ENCODE measurements around the gene EIF4G3. TPM values are rescaled to one million over a fixed set of nuclear protein-coding genes. Genes with fewer than 3 reads are reported as not detected.
"Not testable (repeated sequence)": the region's sequence is repeated elsewhere in the genome, so short reads cannot be mapped to it uniquely, and the experiment has no call there.

The EIF4G3 gene
- total RNA-seq, 2 donors from 2014 or later: 20.8 to 48.8 TPM

- H3K27ac ChIP-seq: no peak overlapping the region
- WGBS, 2 donors: 95 to 100% methylated on average over 2 of the region's 2 CpGs
These were observed 32.9 kb downstream of the EIF4G3 start for GRCh38 chr1:21143752-21144151.

GRCh38 chr1:21143138-21143537, 33.6 kb downstream of the EIF4G3 start:
- no peak overlapping the region for H3K27ac ChIP-seq
- H3K36me3 ChIP-seq (replicated peaks in 1 of 2; ENCODE audit: insufficient read depth in 1 of 2, low read depth in 2 of 2): no peaks in the 10 kb centered on the region
- no peak overlapping the region for H3K4me3 ChIP-seq
- ATAC-seq: no peak
- DNase-seq: no peak
- intact Hi-C loops (cut with DNase I): no loop called here
- H3K9me3 ChIP-seq: no peaks in the 10 kb centered on the region
- WGBS, 2 donors: 98 to 100% methylated on average over 4 of the region's 4 CpGs
- no peaks in the 10 kb centered on the region for H3K4me1 ChIP-seq
- TF ChIP-seq POLR2A (IDR thresholded peaks at IDR 0.05): no peak
- TF ChIP-seq CTCF (IDR thresholded peaks at IDR 0.05): no peak
- H3K27me3 ChIP-seq: no peaks in the 10 kb centered on the region

More at GRCh38 chr1:21143752-21144151, 32.9 kb downstream of the EIF4G3 start:
- DNase-seq: no peak
- Histone ChIP-seq H3K36me3 (replicated peaks in 1 of 2; ENCODE audit: insufficient read depth in 1 of 2, low read depth in 2 of 2) (no peaks in the 10 kb centered on the region), H3K9me3 (no peaks in the 10 kb centered on the region), H3K27me3 (no peaks in the 10 kb centered on the region), H3K4me3 (no peak overlapping the region), H3K4me1 (no peaks in the 10 kb centered on the region)
- no peak for ATAC-seq
- intact Hi-C loops (cut with DNase I): no loop called here
- no peak for TF ChIP-seq CTCF (IDR thresholded peaks at IDR 0.05)
- TF ChIP-seq POLR2A (IDR thresholded peaks at IDR 0.05): no peak

- WGBS, 2 donors: 22 to 23% methylated on average over 1 of the region's 1 CpG
- TF ChIP-seq POLR2A (IDR thresholded peaks at IDR 0.05) (no peak), CTCF (IDR thresholded peaks at IDR 0.05) (no peak)
- no peaks in the 10 kb centered on the region for H3K36me3 ChIP-seq (replicated peaks in 1 of 2; ENCODE audit: insufficient read depth in 1 of 2, low read depth in 2 of 2)
- no peak overlapping the region for H3K4me3 ChIP-seq
- H3K27me3 ChIP-seq: no peaks in the 10 kb centered on the region
- H3K4me1 ChIP-seq: no peaks in the 10 kb centered on the region
- ATAC-seq (no peak), DNase-seq (no peak)
- H3K27ac ChIP-seq: no peak overlapping the region
- intact Hi-C loops (cut with DNase I): no loop called here
- no peaks in the 10 kb centered on the region for H3K9me3 ChIP-seq
These were observed 35.7 kb downstream of the EIF4G3 start for GRCh38 chr1:21141030-21141429.

- WGBS, 2 donors: 31 to 38% methylated on average over 2 of the region's 2 CpGs
- H3K27ac ChIP-seq: no peak overlapping the region
- H3K36me3 ChIP-seq (replicated peaks in 1 of 2; ENCODE audit: insufficient read depth in 1 of 2, low read depth in 2 of 2): no peaks in the 10 kb centered on the region
- ATAC-seq (no peak), DNase-seq (peak in 2 of 4 donors; percentile 32 to 41)
- H3K4me3 ChIP-seq: no peak overlapping the region
- TF ChIP-seq CTCF (IDR thresholded peaks at IDR 0.05) (no peak), POLR2A (IDR thresholded peaks at IDR 0.05) (no peak)
- no peaks in the 10 kb centered on the region for H3K9me3 ChIP-seq
- intact Hi-C loops (cut with DNase I): no loop called here
- H3K27me3 ChIP-seq: no peaks in the 10 kb centered on the region
- no peaks in the 10 kb centered on the region for H3K4me1 ChIP-seq
These were observed 37.1 kb downstream of the EIF4G3 start for GRCh38 chr1:21139601-21140000.

- H3K36me3 ChIP-seq (replicated peaks in 1 of 2; ENCODE audit: insufficient read depth in 1 of 2, low read depth in 2 of 2); intact Hi-C loops (cut with DNase I); H3K9me3 ChIP-seq; H3K27ac ChIP-seq; H3K27me3 ChIP-seq; DNase-seq; ATAC-seq; H3K4me1 ChIP-seq; H3K4me3 ChIP-seq: not testable (repeated sequence)
- WGBS, 2 donors: 91 to 93% methylated on average over 4 to 5 of the region's 5 CpGs
These were observed 40.4 kb downstream of the EIF4G3 start for GRCh38 chr1:21136344-21136743.
